GM12878 (cell line): ENCODE data around the gene KMT2E.

Source experiments
- FOS ChIP-seq: IDR thresholded peaks from 3 replicates; pipeline ENCODE4 v1.6.1; 2011; ENCODE audit warnings: borderline replicate concordance; ENCODE audit not compliant: insufficient read length; ENCODE audit errors: extremely low read depth
- PKNOX1 ChIP-seq: fragments of 450-650 bp; IDR thresholded peaks from 2 replicates; pipeline ENCODE4 v1.6.1; 2016; ENCODE audit warnings: mild to moderate bottlenecking
- ZSCAN29 ChIP-seq: fragments of 450-650 bp; IDR thresholded peaks from 2 replicates; pipeline ENCODE4 v1.6.1; 2017; ENCODE audit warnings: mild to moderate bottlenecking, moderate library complexity
- TF ChIP-seq, protein P1 (sequence below), 3 experiments: IDR thresholded peaks in 2 of 3; conservative IDR thresholded peaks in 1 of 3; 2 replicates each; pipeline ENCODE4 v1.5.1; 2011; ENCODE audit warnings: low read depth in 3 of 3, low read length in 3 of 3, mild to moderate bottlenecking in 3 of 3, control low read depth in 2 of 3, moderate library complexity in 2 of 3, inconsistent platforms in 1 of 3, mixed read lengths in 1 of 3; ENCODE audit not compliant: control insufficient read depth in 2 of 3, insufficient read depth in 1 of 3; ENCODE audit errors: extremely low read depth in 1 of 3

- TF ChIP-seq FOS = no peak
- TF ChIP-seq, protein P1, sequence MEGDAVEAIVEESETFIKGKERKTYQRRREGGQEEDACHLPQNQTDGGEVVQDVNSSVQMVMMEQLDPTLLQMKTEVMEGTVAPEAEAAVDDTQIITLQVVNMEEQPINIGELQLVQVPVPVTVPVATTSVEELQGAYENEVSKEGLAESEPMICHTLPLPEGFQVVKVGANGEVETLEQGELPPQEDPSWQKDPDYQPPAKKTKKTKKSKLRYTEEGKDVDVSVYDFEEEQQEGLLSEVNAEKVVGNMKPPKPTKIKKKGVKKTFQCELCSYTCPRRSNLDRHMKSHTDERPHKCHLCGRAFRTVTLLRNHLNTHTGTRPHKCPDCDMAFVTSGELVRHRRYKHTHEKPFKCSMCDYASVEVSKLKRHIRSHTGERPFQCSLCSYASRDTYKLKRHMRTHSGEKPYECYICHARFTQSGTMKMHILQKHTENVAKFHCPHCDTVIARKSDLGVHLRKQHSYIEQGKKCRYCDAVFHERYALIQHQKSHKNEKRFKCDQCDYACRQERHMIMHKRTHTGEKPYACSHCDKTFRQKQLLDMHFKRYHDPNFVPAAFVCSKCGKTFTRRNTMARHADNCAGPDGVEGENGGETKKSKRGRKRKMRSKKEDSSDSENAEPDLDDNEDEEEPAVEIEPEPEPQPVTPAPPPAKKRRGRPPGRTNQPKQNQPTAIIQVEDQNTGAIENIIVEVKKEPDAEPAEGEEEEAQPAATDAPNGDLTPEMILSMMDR (IDR thresholded peaks at IDR 0.05 in 2 of 3, conservative IDR thresholded peaks at IDR 0.05 in 1 of 3; ENCODE audit: control insufficient read depth in 2 of 3, extremely low read depth in 1 of 3, insufficient read depth in 1 of 3, low read depth in 3 of 3, low read length in 3 of 3) = no peak
- no peak for TF ChIP-seq ZSCAN29
- peak; percentile 69; the same call in 1 of the 2 replicates for TF ChIP-seq PKNOX1
Observed at GRCh38 chr7:105028004-105028403, 14.0 kb downstream of the KMT2E start.
